IPS DF 19.7 (cell line): ENCODE measurements around the gene MYH7B.

Source experiments
- DNase-seq: peaks from one replicate; pipeline ENCODE4 v3.0.0-alpha.2; 2013; ENCODE audit warnings: low read depth, low spot score

MYH7B gene

DNA sequence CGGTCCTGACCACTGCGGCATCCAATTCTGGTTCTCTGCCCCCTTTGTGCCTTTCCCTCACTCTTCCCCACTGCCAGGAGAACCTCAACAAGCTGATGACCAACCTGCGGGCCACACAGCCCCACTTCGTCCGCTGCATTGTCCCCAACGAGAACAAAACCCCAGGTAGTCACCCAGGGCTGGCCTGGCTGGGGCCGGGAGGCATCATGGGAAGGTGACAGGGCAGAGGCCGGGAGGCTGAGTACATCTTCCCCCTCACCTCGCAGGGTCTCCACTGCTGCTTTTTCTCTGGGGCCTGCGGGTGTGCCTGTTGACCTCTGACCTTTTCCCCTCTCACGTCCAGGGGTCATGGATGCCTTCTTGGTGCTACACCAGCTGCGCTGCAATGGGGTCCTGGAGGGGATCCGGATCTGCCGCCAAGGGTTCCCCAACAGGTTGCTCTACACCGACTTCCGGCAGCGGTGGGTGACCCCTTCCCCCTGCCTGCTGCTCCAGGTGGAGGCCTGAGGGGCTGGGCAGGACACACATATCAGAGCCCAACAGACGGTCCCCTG is 35.1 kb downstream of the MYH7B start:
- no peak for DNase-seq

DNA sequence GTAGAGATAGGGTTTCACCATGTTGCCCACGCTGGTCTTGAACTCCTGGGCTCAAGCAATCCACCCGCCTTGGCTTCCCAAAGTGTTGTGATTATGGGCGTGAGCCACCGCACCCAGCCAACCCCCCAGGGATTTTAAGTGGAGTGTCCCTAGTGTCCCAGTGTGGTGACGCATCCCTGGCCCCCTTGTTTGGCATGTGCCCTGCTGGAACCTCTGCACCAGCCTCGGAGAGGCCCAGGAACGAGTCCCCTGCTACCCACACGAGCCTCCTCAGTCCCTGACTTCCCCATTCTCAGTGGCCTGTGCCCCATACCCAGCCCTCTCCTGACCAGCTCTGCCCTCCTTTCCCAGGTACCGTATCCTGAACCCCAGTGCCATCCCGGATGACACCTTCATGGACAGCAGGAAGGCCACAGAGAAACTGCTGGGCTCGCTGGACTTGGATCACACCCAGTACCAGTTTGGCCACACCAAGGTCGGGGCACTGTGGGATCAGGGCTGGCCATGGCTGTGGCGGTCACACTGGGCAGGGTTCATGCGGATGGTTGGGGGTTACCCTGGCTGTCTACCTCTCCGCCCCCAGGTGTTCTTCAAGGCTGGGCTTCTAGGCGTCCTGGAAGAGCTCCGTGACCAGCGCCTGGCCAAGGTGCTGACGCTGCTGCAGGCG is 37.2 kb downstream of the MYH7B start:
- DNase-seq, result no peak

- DNase-seq, result no peak
Measured at GRCh38 chr20:34993941-34994508, 38.4 kb downstream of the MYH7B start.

- no peak for DNase-seq
Measured at GRCh38 chr20:34994509-34995131, 39.0 kb downstream of the MYH7B start.

DNA sequence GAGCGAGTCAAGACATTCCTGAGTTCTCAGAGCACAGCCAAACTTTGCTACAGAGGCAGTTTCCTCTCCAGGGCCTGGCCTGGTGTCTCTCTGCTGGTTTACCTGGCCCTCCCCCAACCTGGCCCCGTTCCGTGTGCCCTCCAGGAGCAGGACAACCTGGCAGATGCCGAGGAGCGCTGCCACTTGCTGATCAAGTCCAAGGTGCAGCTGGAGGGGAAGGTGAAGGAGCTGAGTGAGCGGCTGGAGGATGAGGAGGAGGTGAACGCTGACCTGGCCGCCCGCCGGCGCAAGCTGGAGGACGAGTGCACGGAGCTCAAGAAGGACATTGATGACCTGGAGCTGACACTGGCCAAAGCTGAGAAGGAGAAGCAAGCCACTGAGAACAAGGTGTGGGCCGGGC is 39.5 kb downstream of the MYH7B start:
- no peak for DNase-seq

- no peak for DNase-seq
Measured at GRCh38 chr20:34995696-34996095, 40.0 kb downstream of the MYH7B start.

DNA sequence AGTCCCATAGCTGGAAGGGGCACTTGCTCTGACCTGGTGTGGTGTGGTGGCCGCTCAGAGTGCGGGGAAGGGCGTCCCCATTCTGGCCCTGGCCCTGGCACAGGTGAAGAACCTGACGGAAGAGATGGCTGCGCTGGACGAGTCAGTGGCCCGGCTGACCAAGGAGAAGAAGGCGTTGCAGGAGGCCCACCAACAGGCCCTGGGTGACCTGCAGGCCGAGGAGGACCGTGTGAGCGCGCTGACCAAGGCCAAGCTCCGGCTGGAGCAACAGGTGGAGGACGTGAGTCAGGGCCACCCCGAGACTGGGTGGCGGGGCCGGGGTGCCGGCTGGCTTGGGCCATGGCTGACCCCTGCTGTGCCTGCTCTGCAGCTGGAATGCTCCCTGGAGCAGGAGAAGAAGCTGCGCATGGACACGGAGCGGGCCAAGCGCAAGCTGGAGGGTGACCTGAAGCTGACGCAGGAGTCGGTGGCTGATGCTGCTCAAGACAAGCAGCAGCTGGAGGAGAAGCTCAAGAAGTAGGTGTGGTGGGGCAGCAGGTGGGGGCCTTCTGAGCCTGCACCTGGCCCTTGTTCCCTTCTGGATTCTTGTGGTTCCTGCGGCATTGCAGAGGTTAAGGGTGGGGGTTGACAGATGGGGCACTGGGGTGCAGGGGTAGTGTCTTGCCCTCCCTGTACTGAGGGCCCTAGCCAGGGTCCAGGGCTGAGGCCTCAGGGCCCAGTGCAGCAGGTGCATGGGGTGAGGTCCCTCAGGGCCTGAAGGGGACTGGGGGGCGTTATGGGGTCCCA is 40.8 kb downstream of the MYH7B start:
- DNase-seq, result no peak

GRCh38 chr20:34997131-34997561 is 41.5 kb downstream of the MYH7B start:
- DNase-seq, result no peak

GRCh38 chr20:34997774-34998173 is 42.1 kb downstream of the MYH7B start:
- no peak for DNase-seq

DNA sequence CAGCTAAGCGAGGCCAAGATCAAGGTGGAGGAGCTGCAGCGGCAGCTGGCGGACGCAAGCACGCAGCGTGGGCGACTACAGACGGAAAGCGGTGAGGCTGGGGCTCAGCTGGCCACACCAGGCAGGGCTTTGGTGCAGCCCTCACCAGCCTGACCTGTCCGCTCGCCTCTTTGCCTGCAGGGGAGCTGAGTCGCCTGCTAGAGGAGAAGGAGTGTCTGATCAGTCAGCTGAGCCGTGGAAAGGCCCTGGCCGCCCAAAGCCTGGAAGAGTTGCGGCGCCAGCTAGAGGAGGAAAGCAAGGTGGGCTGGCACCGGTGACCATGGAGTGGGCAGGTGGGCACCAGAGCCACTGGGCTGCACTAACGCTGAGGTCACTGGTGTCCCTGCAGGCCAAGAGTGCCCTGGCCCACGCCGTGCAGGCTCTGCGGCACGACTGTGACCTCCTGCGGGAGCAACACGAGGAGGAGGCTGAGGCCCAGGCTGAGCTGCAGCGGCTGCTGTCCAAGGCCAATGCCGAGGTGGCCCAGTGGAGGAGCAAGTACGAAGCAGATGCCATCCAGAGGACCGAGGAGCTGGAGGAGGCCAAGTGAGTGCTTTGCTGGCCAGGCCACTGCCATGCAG is 42.8 kb downstream of the MYH7B start:
- DNase-seq, result no peak

DNA sequence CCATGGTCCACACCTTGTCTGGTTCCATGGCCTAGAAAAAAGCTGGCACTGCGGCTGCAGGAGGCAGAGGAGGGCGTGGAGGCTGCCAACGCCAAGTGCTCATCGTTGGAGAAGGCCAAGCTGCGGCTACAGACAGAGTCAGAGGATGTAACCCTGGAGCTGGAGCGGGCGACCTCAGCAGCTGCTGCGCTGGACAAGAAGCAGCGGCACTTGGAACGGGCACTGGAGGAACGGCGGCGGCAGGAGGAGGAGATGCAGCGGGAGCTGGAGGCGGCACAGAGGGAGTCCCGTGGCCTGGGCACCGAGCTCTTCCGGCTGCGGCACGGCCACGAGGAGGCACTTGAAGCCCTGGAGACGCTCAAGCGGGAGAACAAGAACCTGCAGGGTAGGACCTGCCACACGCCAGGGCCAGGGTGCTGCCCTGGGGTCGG is 43.4 kb downstream of the MYH7B start:
- DNase-seq, result no peak

DNA sequence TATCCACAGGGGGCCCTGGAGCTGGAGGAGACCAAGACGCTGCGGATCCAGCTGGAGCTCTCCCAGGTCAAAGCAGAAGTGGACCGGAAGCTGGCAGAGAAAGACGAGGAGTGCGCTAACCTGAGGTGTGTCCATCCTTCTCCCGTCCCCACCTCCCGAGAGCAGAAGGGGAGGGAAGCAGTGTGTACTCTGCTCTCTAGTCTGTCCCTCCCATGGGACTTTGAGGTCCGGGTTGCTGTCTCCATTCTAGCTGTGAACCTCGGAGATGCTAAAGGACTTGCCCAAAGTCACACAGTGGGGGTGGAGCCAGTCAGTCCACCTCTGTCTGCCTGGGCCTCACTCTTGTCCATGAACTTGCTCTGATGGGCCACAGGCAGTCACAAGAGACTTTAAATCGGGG is 44.1 kb downstream of the MYH7B start:
- no peak for DNase-seq

GRCh38 chr20:35000311-35000921 is 44.7 kb downstream of the MYH7B start:
- no peak for DNase-seq

DNA sequence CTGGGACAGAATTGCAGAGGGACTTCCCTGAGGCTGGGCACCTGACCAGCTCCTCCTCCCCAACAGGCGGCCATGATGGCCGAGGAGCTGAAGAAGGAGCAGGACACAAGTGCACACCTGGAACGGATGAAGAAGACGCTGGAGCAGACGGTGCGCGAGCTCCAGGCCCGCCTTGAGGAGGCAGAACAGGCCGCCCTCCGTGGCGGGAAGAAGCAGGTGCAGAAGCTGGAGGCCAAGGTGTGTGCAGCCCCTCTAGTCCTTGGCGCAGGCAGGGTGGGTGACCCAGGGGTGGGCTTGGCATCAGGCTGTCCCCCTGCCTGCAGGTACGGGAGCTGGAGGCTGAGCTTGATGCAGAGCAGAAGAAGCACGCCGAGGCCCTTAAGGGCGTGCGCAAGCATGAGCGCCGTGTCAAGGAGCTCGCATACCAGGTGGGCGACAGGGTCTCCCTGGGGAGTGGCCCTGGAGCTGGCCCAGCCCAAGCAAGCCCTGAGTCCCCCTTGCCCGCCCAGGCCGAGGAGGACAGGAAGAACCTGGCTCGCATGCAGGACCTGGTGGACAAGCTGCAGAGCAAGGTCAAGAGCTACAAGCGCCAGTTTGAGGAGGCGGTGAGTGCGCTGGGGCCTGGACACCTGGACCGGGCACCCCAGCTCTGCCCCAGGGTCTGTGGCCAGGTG is 45.4 kb downstream of the MYH7B start:
- DNase-seq, result no peak

- DNase-seq, result no peak
Measured at GRCh38 chr20:35001596-35002362, 46.1 kb downstream of the MYH7B start.

DNA sequence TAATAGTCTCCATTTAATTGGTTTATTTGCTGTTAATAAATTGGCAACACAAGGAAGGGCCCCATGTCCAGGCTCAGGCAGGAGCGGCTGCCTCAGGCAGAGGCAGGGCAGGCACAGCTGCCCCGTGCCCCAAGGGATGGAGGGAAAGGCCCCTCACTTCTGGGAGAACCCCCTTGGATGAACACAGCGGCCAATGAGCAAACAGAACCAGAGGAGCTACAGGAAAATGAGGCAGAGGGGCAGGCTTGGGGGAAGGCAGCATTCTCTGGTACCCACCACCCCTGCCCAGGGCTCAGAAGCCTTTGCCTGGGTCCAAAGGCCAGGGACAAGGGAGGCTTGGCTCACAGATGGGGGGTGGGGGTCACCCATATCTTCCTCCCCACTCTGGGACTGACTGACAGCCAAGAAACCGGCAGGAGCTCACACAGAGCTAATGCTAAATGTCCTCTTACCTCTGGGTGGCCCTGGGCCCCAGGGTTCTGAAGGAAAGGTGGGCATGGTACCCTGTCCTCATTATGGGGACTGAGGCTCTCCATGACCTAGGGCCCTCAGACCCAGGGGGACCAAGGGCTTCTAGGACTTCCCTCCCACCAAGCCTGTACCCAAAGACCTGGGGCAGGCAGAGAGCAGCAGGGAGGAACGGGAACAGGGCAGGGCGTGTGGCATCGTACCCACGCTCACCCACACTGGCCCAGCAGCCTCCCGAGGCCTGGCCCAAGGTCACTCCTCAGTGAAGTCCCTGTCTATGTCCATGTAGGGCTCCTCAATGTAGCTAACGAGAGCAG is 47.0 kb downstream of the MYH7B start:
- DNase-seq, result no peak

- no peak for DNase-seq
Measured at GRCh38 chr20:35003211-35004031, 47.8 kb downstream of the MYH7B start.

GRCh38 chr20:35004051-35004725 is 48.5 kb downstream of the MYH7B start:
- DNase-seq, result no peak
